ENCODE data around the gene LHFPL6.

GRCh38 chr13:39542361-39542760 lies 60.6 kb downstream of the LHFPL6 start:
- TF ChIP-seq, protein P1, sequence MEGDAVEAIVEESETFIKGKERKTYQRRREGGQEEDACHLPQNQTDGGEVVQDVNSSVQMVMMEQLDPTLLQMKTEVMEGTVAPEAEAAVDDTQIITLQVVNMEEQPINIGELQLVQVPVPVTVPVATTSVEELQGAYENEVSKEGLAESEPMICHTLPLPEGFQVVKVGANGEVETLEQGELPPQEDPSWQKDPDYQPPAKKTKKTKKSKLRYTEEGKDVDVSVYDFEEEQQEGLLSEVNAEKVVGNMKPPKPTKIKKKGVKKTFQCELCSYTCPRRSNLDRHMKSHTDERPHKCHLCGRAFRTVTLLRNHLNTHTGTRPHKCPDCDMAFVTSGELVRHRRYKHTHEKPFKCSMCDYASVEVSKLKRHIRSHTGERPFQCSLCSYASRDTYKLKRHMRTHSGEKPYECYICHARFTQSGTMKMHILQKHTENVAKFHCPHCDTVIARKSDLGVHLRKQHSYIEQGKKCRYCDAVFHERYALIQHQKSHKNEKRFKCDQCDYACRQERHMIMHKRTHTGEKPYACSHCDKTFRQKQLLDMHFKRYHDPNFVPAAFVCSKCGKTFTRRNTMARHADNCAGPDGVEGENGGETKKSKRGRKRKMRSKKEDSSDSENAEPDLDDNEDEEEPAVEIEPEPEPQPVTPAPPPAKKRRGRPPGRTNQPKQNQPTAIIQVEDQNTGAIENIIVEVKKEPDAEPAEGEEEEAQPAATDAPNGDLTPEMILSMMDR (IDR thresholded peaks at IDR 0.05), result no peak
- TF ChIP-seq POLR2A (IDR thresholded peaks at IDR 0.05), result no peak
